GM12874 (cell line): Measurements from ENCODE around the gene TTC38.

Experiments
- CTCF ChIP-seq: IDR thresholded peaks from 2 replicates; pipeline ENCODE4 v1.5.1; 2011; ENCODE audit warnings: low read depth, mild to moderate bottlenecking, control low read depth, low read length, moderate library complexity; ENCODE audit not compliant: insufficient read depth

Gene TTC38

DNA sequence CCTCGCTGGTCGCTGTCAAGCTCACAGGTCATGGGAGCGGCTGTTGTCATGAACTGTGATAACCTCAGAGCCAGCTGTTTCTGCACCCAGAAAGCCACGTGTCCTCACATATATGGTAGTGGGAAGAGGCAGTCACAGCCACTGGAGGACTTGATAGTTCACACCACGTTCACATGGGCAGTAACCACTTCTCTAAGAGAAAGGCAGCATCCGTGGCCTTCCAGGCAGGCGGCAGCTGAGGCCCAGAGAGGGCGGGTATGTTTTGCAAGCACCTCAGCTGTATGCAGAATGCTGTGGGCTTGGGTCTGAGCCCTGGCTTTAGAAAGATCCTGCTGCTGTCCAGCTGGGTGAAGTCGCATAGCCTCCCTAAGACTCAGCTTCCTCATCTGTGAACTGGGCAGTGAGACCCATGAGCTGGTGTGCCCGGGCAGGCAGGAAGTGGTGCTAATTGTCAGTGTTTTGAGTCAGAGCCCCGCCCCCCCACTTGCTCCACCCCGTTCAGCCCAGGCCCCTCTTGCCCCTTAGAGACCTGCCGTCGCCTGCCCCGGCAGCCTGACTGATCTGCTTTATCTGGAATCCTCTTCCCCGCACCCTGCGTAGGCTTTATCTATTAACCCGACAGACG lies 13.3 kb downstream of the TTC38 start:
- no peak for TF ChIP-seq CTCF

DNA sequence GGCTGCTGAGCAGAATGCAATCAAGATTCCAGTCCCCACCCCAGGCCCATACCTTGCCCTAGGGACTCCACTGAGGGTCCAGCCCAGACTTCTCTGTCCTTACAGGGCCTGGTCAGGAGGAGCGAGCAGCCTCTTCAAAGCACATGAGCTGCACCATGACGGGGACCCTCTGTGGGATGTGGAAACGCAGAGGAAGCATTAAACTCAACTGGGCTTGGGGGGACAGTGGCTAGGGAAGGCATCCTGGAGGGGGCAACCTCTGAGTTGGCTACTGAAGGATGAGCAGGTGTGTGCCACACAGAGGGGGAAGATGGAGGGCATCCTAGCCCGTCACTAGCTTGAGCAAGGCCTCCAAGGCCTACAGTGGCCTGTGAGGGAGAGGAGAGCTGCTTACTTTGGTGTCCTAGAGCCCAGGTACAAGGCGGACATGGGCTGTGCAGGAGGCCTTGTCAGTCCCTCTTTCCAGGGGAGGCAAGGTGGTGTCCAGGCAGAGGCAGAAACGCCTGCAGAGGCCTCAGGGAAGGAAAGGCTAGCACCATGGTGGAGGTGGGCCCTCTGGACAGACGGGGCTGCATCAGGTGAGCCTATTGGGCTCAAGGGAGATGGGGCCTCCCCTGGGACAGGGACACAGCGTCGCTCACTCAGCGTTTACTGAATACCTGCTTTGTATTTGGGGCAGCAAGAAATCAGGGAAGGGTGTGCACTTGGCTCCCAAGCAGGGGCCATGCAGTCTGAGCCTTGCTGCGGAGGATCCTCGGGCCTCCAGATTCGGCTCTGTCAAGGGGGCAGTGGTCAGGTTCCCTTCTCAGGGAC lies 14.3 kb downstream of the TTC38 start:
- TF ChIP-seq CTCF: no peak

GRCh38 chr22:46286006-46286405 lies 18.2 kb downstream of the TTC38 start:
- TF ChIP-seq CTCF: no peak

DNA sequence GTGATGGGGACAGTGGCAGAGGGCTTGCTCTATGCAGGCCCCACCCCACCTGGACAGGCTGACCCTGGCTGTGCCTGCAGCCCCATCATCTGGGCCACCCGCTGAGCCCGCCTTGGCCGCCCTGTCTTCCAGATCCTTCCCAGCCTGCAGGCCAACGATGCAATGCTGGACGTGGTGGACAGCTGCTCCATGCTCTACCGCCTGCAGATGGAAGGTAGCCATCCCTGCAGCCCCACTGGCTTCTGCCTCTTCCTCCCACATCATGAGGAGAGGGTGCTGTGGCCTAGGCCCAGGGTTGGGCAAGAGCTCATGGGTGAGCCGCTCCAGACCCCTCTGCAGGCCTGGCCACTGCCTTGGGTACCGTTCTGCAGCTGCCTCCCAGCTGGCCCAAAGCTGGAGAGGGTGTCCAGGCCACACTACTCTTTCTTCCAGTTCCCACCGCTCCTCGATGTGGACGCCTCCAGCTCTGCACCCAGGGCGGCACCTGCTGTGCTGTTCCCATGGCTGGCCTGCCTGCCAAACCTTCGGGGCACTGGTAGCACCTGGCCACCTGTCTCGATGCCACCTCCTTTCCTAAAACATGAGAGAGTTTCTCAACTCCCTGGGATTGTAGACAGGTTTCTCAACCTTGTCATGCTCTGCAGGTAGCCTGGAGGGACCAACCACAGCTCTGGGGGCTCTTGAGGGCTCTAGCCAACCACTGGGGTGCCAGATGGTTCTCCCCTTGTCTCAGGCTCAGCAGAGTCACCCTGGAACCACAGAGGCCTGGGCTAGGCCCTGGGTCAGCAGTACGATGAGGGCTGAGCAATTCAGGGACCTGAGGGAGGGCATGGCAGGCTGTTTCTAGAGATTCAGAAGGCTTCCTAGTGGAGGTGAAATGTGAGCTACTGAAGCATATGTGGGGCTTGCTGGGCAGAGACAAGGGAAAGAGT lies 19.4 kb downstream of the TTC38 start:
- no peak for TF ChIP-seq CTCF

DNA sequence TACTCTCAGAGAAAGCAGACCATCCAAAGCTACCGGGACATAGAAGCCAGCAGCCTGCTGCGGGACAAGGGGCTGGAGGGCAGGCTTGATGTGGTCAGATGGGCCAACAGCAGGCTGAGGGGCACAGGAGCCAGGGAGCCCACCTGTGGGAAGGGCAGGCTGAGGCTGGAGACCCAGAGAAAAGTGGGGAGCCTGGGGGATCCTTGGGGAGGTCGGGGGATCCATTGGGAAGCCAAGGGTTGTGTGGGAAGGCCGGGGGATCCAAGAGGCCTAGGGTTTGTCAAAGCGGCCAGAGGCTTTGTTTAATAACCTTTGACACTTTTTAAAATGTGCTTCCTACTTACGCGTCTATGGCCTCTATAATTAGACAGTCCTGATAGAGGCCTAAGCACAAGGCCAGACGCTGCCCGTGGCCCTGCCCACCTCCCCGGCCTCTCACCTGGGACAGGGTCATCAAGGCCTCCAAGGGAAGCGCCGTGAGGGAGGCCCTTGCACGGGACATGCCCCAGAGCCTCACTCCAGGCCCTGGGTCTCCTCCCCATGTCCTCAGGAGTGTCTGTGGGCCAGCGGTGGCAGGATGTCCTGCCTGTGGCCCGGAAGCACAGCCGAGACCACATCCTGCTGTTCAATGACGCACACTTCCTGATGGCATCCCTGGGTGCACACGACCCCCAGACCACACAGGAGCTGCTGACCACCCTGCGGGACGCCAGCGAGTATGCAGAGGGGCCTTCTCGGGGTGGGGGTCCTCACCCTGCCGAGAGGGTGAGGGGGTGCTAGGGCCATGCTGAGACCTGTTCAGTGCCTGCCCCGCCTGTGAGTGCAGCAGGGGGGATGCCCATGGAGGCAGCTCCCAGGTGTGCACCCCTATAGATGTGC lies 20.3 kb downstream of the TTC38 start:
- no peak for TF ChIP-seq CTCF

GRCh38 chr22:46288846-46289243 lies 21.0 kb downstream of the TTC38 start:
- no peak for TF ChIP-seq CTCF
